Glutamatergic neuron (in vitro differentiated cells): ENCODE results near the gene GSTA4. TPM values are rescaled to one million over a fixed set of nuclear protein-coding genes. Genes with fewer than 3 reads are reported as not detected.

Experiments used
- DNase-seq: peaks from one replicate; pipeline ENCODE4 v3.0.0; 2022
- H3K27ac Mint-ChIP-seq: one replicate; pipeline ENCODE4 v1.8.0; 2020; ENCODE audit warnings: mild to moderate bottlenecking, mixed read lengths, inconsistent platforms; ENCODE audit not compliant: unreplicated experiment
- H3K27me3 Mint-ChIP-seq: one replicate; pipeline ENCODE4 v1.8.0; 2020; ENCODE audit warnings: mild to moderate bottlenecking, moderate library complexity, mixed read lengths, inconsistent platforms; ENCODE audit not compliant: unreplicated experiment
- H3K36me3 Mint-ChIP-seq: one replicate; pipeline ENCODE4 v1.8.0; 2020; ENCODE audit warnings: mild to moderate bottlenecking, mixed read lengths, inconsistent platforms; ENCODE audit not compliant: unreplicated experiment
- H3K4me1 Mint-ChIP-seq: one replicate; pipeline ENCODE4 v1.8.0; 2020; ENCODE audit warnings: mild to moderate bottlenecking, low read depth, mixed read lengths, inconsistent platforms; ENCODE audit not compliant: unreplicated experiment
- H3K4me3 Mint-ChIP-seq: one replicate; pipeline ENCODE4 v1.8.0; 2020; ENCODE audit warnings: mild to moderate bottlenecking, mixed read lengths, inconsistent platforms; ENCODE audit not compliant: unreplicated experiment
- H3K9me3 Mint-ChIP-seq: one replicate; pipeline ENCODE4 v1.8.0; 2020; ENCODE audit warnings: mild to moderate bottlenecking, moderate library complexity, mixed read lengths, inconsistent platforms; ENCODE audit not compliant: unreplicated experiment
- total RNA-seq: library from RNA; stranded (reverse); fragmentation: NEBNext Ultra II Directional; extraction: Animal tissue kit (Norgen Biotek cat#: 25700); gene quantifications from one replicate; pipeline ENCODE4 v1.2.1, GENCODE V29; 2021; ENCODE audit not compliant: unreplicated experiment
- TF ChIP-seq, protein P1 (sequence below): fragments of 200-600 bp; sonication (generic); IDR thresholded peaks from one replicate; pipeline ENCODE4 v1.5.0; 2021; ENCODE audit not compliant: partially characterized antibody, unreplicated experiment

The GSTA4 gene
- total RNA-seq, 1 donor from 2014 or later = 81.1 TPM

DNA sequence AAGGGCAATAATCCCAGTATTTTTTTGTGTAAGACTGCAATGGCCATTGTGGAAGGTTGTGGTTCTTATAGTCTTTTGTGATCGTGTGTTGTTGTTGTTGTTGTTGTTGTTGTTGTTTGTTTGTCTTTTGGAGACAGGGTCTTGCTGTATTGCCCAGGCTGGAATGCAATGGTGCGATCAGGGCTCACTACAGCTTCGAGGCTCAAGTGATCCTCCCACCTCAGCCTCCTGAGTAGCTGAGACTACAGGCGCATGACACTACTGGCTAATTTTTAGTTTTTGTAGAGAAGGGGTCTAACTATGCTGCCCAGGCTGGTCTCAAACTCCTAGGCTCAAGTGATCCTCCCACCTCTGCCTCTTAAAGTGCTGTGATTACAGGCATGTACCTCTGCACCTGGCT is 3.5 kb upstream of the GSTA4 start:
- Mint-ChIP-seq H3K9me3 (peaks cover 26% of the 10 kb centered on the region), H3K4me3 (no peak overlapping the region), H3K36me3 (no peaks in the 10 kb centered on the region), H3K27me3 (peaks cover 20% of the 10 kb centered on the region), H3K4me1 (peaks cover 3% of the 10 kb centered on the region), H3K27ac (no peak overlapping the region)
- TF ChIP-seq, protein P1, sequence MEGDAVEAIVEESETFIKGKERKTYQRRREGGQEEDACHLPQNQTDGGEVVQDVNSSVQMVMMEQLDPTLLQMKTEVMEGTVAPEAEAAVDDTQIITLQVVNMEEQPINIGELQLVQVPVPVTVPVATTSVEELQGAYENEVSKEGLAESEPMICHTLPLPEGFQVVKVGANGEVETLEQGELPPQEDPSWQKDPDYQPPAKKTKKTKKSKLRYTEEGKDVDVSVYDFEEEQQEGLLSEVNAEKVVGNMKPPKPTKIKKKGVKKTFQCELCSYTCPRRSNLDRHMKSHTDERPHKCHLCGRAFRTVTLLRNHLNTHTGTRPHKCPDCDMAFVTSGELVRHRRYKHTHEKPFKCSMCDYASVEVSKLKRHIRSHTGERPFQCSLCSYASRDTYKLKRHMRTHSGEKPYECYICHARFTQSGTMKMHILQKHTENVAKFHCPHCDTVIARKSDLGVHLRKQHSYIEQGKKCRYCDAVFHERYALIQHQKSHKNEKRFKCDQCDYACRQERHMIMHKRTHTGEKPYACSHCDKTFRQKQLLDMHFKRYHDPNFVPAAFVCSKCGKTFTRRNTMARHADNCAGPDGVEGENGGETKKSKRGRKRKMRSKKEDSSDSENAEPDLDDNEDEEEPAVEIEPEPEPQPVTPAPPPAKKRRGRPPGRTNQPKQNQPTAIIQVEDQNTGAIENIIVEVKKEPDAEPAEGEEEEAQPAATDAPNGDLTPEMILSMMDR = no peak
- no peak for DNase-seq

DNA sequence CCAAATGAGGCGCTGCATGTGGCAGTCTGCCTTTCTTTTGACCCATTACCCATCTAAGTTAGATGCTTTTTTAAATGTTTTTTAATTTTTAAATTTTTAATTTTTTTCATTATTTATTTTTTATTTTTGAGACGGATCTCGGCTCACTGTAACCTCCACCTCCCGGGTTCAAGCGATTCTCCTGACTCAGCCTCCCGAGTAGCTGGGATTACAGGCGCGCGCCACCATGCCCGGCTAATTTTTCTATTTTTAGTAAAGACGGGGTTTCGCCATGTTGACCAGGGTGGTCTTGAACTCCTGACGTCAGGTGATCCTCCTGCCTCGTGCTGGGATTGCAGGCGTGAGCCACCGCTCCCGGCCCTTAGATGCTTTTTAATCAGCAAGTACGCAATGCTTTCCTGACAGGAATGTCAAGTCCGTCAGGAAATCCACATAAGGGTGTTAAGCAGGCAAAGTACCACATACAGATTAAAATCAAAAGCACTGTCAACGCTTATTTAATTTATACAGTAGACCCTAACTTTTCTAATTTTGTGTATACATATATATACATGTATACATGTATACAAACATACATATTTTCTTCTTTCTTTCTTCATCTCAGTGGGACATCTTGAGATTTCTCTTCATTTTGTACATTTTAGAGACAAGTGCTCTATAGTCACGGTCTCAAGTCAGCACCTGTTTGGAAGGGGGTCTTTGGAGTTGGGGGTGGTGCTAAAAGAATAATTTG is 995 bp upstream of the GSTA4 start:
- DNase-seq = peak; percentile 37
- H3K4me1 Mint-ChIP-seq = peaks cover 9% of the 10 kb centered on the region
- peaks cover 29% of the 10 kb centered on the region for H3K9me3 Mint-ChIP-seq
- peaks cover 22% of the 10 kb centered on the region for H3K27me3 Mint-ChIP-seq
- peak overlapping the region; percentile 99 for H3K27ac Mint-ChIP-seq
- TF ChIP-seq, protein P1 = no peak
- H3K36me3 Mint-ChIP-seq = no peaks in the 10 kb centered on the region
- peak overlapping the region; percentile 96 for H3K4me3 Mint-ChIP-seq

DNA sequence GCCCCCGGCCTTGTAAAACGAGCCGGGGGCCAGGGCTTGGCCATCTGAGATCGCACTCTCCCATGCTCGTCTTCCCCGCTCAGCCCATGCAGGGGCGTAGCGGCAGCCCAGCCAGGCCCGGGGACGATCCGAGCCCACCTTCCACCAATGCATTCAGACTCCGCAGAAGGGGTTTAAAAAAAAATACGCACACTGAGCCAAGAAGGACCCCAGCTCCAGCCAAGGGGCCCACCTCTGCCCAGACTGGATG is 320 bp downstream of the GSTA4 start:
- peak; percentile 69 for DNase-seq
- peak overlapping the region; percentile 99 for H3K27ac Mint-ChIP-seq
- peak overlapping the region; percentile 96 for H3K4me3 Mint-ChIP-seq
- peaks cover 5% of the 10 kb centered on the region for H3K36me3 Mint-ChIP-seq
- peaks cover 9% of the 10 kb centered on the region for H3K4me1 Mint-ChIP-seq
- H3K27me3 Mint-ChIP-seq = peaks cover 22% of the 10 kb centered on the region
- TF ChIP-seq, protein P1 = no peak
- peaks cover 29% of the 10 kb centered on the region for H3K9me3 Mint-ChIP-seq

DNA sequence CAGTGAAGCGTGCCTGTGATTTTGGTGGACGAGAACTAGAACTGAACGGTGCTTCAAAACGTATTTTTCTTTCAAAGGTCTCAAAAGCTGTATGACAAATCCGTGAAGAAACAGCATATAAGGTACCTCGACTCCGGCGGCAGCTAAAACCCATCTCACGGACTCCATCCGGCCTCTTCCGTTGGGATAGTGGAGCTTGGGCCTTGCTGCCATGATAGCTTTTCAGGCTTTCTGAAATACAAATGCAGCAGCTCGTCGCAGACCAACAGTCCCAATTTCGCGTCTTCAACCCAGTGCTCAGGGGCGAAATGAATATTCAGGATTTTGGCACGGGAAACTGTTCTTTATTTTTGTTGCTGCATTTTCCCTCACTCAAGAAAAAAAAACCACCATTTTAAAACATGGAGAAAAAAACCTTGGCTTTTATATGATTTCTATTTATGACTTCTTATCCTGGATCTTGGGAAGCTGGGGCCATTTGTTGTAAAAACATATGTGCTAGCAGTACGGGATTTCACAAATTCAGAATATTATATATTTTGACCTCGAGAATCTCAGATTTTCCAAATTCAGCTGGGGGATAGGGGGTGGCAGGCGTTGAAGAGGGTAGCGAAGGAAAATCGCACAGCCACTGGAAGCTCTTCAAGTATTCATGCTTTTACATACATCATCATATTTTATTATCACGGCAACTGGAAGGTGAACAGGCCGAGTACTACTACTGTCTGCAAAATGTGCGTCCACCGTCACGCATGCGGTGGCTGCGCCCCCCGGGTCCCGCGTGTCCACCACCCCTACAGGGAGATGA is 849 bp downstream of the GSTA4 start:
- peaks cover 9% of the 10 kb centered on the region for H3K4me1 Mint-ChIP-seq
- DNase-seq = no peak
- H3K27me3 Mint-ChIP-seq = peaks cover 22% of the 10 kb centered on the region
- H3K4me3 Mint-ChIP-seq = peak overlapping the region; percentile 96
- H3K36me3 Mint-ChIP-seq = peaks cover 5% of the 10 kb centered on the region
- peaks cover 29% of the 10 kb centered on the region for H3K9me3 Mint-ChIP-seq
- TF ChIP-seq, protein P1 = no peak
- H3K27ac Mint-ChIP-seq = peak overlapping the region; percentile 99
